Measurements from ENCODE around the gene KLF7.
A peak's percentile ranks its signal among the peaks of the same experiment; 100 is the strongest.

Gene KLF7

DNA sequence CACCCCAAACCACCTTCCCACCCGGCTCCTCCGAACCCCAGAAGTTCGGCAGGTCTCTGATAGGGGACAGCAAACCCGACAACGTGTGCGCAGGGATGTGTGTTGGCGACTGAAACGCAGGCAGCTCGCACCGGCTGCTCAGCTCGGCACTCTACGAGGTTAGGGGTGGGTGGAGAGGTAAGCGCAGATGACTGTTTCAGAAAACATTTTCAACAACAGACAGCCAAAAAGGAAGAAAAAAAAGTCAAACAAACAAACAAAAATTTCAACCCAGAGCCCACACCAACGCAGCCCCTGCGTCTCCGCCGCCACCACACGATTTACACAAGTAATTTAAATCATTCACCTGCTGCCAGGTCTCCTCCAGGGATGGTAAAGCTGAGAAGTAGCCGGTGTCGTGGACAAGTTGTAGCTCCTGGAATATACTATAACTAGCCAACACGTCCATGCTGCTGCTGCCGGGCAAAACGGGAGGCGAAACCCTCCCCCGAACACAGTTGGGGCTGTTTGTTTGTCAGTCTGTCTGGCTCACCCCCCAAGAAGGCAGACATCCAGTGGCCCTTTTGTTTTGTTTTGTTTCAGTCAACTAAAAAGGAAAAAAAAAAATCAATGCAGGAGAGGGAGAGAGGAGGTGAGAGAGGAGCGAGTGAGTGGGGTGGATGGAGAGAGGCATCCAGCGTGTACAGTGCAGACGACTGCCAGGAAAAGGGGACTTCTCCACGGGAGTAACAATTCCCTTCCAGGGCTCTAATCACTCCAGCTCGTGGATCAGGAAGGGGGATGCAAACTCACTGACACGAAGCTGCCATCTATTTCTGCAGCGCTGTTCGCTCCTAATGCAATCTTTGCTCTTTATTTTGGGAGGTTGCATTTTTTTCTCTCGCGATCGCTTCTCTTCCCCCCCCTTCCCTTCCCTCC lies at the start of gene KLF7:
Gene KLF7, minus strand, starts transcription at position 828 of the 918 bp plus-strand sequence. Its CDS starts 380 bp downstream, at position 448.
- peak; percentile 26 for DNase-seq (ENCODE audit: low read depth)

DNA sequence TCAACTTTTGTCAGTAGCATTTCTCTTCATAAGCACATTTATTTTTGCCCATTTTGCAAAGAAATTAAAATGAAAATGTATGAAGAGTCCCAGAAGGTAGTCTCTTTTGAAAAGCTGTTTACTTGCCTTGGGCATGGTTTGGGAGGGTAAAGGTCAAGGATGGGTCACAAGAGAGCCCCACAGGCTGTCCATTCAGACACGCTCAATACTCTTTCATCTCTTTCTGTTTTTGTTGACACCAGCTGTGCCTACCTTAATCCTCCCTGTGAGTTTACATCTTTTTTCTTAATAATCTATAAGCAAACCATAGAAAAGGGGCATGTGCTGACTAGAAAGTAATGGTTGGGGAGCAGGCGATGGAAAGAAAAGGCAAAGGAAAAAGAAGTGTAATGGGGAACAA lies 49.6 kb upstream of the KLF7 start:
- DNase-seq (ENCODE audit: low read depth) = no peak

DNA sequence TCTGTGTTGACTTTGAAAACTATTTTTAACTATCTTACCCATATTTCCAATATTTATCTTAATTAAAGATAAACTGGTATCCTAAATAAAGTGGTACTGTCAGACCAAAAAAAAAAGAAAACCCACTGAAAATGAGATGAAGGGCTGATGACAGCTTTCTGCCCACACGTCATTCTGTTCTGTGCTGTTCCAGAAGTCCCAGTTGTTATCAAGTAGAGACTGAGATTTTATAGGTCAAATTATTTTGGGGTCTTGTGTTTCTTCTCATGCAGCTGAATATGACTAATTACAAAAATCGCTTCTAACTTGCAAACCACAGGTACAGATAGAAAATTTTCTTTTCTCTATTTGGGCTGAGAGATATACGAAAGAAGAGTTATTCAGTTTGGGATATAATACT lies 48.7 kb upstream of the KLF7 start:
- no peak for DNase-seq (ENCODE audit: low read depth)

DNA sequence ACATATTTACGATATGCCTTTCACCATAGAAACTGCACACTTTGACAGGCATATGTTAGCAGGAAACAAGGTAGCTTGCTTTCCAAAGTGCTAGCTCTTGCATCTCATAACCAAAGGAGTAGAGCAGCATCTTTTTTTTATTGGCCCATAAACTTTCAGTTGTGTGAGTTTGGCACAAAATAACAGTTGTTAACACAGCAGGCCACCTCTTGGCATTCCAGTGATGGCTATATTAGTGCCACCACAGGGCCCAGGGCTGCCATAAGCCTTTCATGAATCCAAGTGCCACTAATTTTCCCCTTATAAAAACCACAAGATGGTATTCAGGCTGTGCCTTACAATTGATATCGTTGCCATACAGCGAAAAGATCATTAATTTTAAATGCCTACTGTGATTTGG lies 40.3 kb upstream of the KLF7 start:
- DNase-seq (ENCODE audit: low read depth) = no peak

DNA sequence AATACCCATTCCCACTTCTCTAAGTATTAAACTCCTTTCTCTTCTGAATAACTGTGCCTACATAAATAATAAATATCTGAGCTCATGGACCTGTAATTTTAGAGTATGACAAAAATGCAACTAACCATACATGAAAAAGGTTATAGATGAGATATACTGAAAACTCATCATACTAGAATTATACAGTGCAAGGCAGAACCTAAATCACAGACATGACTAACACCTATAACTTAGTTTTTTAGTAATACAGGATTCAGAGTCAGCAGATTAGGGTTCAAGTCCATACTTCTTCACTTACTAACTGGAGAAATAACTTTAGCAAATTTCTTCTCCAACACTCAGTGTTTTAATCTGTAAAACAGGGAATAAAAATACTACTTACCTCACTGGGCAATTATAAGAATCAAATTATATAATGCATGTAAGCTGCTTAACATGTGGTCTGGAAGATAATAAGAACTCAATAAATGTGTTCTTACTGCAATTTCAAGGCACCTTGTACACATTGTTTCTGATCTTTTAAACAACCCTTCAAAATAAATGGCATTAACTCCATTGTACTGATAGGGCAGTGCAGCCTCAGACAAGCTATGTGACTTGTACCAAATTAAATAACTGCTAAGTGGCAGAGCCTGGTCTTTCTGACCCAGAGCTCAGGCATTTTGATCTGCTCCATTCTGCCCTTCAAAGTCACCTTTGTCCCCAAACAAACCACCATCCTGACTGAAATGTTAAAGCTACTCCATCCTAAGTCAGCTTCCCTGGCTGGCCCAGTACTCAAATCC lies 39.6 kb upstream of the KLF7 start:
- DNase-seq (ENCODE audit: low read depth) = no peak

DNA sequence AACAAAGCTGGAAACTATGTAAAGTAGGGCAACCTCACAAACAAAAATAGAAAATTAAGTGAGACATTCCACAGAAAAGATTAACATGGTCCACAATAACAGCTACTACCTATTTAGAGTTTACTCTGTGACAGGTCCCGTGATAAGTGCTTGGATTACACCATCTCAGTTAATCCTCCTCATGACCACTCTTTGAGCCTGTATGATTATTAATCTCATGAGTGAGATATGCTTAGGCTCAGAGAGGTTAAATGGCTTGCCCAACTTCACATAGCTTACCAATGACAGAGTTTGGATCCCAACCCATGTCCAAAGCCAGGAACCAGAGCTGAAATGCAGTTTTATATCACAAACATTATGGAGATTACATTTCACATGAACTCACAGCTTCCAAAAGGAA lies 37.3 kb upstream of the KLF7 start:
- DNase-seq (ENCODE audit: low read depth) = no peak

DNA sequence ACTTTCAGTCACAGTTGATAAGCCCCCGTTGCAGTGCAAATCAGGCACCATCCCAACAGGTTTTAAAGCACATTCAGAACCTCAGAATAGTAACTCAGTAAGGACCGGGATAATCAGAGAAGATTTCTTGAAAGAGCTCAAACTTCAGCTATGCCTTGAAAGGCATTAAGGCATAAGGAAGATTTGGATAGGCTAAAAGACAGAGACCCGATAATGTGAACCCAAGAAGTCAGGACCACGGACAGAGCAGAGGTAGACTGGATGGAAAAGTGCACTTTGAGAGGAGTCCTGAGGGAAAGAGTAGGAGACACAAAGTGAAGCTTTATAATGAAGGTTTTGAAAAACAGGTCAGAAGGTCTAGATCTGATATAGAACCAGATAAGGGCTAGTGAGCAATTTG lies 36.9 kb upstream of the KLF7 start:
- DNase-seq (ENCODE audit: low read depth) = no peak

DNA sequence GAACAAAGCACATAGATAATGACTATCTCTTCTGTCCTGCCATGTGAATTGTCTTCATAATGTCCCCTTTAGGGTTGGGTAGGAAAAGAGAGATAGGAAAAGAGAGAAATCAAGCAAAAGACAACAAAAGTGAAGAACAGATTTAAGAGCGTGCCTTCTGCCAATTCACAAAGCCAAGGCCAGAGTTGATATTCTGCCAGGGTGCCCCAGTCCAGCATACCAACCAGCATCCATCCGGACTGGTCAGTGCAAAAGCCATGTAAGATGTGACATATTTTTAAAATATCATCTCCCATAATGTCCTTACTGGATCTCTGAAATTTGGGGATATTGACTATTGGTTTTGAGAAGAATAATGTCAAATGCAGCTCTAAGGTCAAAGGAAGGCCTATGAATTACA lies 35.7 kb upstream of the KLF7 start:
- no peak for DNase-seq (ENCODE audit: low read depth)

DNA sequence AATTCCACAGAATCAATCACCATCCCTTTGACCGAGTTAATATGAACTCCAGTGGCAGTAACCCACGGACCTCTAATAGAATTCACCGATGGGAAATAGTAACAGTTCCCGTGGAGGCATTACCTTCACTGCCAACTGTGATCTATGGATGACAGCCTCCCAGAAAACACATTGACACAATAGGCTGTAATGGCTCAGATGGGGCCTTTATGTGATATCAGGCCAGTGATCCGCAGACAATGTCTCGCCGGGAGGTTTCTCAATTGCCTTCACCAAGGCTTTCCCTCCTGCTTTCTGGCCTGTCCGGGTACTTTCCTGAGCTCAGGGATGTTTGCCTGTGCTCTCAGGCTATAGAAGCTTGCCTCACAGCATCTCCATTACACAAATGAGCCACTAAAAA lies 34.4 kb upstream of the KLF7 start:
- no peak for DNase-seq (ENCODE audit: low read depth)

DNA sequence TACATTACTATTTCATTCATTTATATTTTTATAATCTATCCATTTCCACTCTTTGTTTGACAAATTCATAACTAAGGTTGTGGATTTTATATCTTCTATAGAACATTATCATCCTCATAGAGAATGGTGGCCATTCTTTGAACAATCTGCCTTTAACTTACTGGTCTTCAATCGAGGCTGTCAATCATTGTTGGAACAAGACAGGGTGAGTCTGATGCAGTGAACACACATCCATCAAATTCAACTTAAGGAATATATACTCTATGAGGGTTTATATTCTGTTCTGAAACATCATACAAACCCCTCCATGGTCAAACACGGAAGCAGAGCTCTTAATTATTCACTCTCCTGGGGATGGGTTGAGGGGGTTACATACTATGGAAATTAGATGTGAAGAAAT lies 28.3 kb upstream of the KLF7 start:
- DNase-seq (ENCODE audit: low read depth) = no peak

DNA sequence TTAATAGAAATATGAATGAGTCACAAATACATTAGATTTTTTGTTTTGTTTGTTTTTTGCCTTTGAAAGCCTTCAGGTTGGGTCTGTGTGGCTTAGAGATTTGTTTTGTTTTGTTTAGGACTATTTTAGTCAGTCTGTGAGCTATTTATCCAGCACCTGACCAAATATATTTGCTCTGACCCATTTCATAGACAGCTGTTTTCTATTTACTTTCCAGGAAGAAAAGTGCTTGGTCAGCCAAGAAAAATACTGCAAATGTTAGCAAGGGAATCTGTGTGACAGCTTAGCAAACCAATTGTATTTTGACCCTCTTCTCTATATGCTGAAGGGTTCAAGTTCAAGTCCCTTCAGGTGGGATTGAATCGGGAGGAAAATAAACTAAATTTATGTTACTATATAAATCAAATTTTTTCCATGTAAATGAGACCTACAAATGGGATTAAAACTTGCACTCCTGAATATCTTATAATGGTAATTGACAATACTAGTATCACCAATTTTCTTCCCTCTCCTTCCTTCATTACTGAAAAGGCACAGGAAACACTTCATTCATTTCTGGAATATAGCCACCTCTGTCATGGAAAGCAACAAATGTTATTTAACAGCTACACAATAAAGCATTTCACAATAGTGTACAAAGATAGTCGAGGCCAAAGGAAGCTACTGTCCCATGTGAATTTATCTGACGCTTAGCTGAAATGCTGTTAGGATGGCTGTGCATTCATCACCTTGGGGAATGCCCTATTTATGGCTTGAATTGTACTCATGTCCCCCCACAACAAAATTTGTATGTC lies 23.1 kb upstream of the KLF7 start:
- DNase-seq (ENCODE audit: low read depth) = no peak

DNA sequence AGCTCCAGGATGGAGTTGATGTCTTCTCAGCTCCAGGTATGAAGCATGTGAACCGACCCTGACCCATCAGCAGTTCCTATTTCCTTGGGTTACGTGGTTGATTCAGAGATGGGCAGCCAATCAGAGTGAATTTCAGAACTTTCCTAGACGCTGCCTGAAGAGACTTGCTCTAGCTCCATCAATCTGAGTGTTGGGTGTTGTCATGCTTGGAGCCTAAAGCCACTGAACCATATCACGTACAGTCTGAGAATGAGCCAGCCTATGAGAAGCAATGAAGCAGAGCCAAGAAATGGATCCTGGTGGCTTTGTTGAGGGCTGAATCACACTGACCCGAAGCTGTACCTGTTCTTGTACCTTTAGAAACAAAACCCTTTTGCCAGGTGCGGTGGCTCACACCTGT lies 19.6 kb upstream of the KLF7 start:
- no peak for DNase-seq (ENCODE audit: low read depth)

DNA sequence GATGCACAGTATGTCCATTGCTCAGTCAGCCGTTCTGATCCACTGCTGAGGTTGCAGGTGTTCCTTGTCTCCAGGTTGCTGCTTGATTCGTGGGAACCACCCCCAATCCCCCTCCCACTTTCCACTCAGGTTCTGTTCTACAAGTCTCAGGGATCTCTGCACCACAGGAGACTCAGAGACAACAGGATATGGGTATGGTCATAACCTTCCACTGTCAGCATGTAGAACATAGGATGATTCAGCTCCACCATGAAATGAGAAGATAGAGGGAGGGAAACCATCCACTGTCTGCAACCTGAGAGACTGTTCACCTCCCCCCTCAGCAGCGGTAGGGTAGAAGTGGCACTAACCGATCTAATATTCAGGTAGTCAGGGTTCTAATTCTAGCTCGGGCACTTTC lies 19.0 kb upstream of the KLF7 start:
- no peak for DNase-seq (ENCODE audit: low read depth)

DNA sequence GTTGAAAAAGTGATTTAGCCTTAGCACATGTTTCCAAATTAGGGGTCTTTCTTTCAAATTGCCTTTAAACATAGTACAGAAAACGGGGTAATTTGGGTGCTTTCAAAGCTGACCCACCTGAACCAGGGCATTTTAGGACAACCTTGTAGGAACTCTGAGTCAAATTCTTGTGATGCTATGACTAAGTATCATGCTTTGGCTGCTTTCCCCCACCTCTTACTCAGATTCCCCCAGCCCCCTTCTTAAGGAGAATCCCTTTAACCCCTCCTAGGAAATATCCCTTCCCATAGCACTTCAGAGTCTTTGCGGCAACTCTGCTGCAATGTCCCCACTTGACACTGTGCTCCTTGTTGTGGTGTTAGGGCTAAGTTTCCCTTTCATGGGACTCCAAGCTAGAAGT lies 18.6 kb upstream of the KLF7 start:
- DNase-seq (ENCODE audit: low read depth) = no peak

DNA sequence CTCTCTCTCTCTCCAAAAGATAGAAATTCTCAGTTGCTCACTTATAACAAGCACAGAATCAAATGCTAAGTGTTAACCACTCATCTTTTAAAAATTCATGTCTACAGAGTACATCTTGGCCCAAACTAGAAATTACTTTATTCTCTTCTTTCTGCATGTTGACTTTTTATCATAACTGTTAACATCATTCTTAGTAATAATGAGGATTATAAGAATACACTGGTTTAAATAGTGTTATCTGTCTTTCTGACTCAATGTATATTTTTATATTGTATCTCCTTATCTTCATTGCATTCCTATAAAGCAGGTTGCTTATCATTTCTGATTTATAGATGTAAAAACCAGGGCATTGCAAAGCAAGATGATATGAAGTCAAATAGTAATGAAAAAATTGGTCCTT lies 17.8 kb upstream of the KLF7 start:
- no peak for DNase-seq (ENCODE audit: low read depth)

DNA sequence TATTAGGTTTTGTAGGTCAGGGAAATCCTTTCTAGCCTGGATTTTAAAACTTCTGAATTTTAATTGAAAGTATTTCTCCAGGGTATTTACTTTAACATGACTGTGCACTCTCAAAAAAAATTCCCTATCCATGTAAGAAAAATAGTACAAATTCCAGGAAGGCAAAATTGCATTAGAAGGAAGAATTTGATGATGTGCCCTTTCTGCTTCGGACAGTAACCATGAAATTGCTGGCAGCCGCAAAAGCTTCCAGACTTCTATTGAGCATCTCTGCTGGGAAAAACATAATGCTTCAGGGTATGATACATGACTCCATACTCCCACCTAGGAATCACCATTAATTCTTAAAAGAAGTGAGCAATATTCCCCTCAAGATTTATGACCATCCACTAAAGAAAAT lies 17.2 kb upstream of the KLF7 start:
- no peak for DNase-seq (ENCODE audit: low read depth)

DNA sequence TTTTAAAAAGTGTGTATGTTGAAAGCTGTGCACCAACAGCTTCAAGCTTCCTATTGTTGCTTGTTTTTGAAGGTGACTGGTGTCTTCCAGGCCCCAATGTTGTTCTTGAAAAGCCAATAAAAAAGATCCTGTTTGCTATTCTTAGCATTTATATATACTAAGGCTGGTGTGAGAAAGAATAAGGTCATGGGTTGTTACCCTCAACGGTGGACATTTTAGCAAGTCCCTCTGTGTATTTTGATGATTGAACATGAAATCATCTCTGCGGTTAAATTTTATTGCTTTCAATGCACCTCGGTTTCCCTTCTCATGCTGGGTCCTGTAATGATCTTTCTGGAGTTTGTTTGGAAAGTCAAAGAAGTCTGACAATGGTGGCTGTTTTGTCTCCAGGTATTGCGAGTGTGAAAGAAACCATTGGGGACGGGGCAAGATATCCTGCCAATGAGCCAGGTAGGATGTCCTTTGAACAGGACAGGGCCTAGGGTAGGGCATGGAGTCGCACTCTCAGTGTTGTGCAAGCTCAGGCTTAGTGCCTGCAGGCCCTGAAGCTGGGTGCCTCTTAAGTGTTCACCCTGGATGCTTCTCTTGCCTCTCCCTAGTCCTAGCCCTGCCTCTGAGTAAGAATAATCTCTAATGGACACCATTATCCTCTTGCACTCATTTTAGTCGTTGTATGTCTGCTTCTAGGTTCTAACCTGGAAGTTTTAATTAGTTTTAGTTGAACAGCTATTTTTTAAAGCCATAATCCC lies 16.0 kb upstream of the KLF7 start:
- no peak for DNase-seq (ENCODE audit: low read depth)

DNA sequence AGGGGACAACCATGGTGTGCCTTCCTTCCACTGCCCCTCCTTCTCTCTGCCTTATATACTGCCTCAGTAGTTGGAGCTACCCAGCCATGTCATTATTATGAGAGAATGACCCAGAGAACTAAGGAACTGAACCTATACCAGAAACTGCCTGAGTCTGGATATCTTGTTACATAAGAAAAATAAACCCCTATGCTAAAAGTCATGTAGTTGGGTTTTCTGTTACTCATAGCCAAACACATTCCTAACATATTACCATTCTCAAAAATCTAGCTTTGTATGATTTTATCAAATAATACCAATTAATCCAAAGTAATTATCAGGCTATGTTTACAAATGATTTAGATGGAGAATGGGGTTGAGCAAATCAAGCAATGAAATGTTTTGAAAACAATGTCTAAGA lies 15.0 kb upstream of the KLF7 start:
- DNase-seq (ENCODE audit: low read depth) = no peak

DNA sequence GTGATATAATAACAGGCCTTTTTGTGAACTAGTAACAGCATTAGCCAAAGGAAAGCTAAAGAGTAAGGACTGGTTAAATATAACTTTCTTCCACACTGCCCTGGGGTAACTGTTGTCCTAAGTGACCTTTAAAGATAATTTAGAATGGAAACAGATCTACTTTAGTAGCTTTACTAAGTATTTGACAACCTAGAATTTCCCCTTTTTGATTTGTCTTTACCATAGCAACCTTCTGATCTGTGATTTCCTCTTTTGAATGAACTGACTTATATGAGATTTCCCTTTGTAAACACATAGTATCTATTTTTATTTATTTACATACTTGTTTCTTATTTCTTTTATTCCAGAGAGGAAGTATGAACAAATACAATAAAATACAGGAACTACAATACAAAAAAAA lies 10.5 kb upstream of the KLF7 start:
- DNase-seq (ENCODE audit: low read depth) = no peak

DNA sequence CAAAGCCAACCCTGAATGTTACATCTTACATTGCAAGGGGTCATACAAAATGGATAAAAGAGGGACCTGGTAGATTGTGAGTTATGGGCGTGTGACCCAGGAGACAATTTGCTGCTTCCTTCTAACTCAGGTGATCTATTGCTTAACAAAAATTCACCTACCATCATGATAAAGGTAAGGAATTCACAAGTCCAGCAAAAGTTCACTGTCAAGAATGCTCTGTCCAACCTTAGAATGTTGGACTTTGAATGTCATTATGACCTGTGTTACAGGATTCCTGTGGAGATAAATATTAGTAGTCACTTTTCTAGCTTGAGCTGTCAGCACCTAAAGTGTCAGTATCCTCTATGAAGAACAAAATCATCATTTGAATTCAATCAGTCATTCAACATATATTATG lies 7.9 kb upstream of the KLF7 start:
- no peak for DNase-seq (ENCODE audit: low read depth)

DNA sequence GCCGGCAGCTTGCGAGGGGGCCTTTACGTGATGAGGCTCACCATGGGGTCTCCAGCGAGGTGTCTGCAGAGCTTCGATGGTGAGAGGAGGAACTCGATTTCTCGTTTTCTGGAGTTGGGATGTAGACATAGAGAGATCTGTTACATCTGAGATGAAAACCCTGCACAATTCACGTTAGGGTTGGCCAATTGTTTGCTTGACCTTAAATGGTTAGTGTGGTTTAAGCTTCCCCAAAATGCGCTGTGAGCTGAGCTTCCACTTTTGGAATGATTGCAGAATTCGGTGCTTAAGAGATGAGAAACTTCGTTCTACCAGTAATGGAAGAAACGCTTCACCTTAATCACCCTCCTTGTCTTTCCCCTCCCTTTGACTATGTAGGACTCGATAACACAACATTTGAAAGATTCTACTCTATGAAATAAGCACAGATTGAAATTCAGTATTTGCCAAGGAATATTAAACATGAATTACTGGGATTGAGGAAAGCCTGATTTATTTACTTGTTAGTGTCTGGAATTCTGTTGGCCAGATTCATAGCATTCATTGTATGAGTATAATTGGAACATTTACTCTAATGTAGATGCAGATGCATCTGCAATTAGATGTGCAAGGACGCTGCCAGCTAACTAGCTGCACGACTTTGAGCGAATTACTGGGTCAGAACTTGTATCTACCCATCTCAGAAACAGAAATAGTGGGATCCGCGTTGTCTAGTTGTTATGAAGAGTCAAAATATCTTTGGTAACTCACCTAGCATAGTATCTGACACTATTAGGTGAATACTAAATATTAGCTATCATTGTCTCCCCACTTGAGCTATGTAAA lies 1.6 kb upstream of the KLF7 start:
- DNase-seq (ENCODE audit: low read depth) = no peak
